Activated CD4-positive, alpha-beta T cell treated with anti-CD3 and anti-CD28 coated beads, Interleukin-2, amount 10 ng/mL, durations not matched to agents 7 days and 5 days (primary cell): Measurements from ENCODE around the gene PJVK. TPM values are rescaled to one million over a fixed set of nuclear protein-coding genes. Genes with fewer than 3 reads are reported as not detected.
"Not testable (repeated sequence)": the region's sequence is repeated elsewhere in the genome, so short reads cannot be mapped to it uniquely, and the experiment has no call there.

Source experiments
- CTCF ChIA-PET: fragments of 350-600 bp; sonication (Branson Sonifier 250); formaldehyde crosslinking; loops from one replicate; lab custom pipeline; 2021; ENCODE audit warnings: antibody characterized with exemption; lab: Charles Lee
- POLR2A ChIA-PET: fragments of 350-600 bp; sonication (Branson Sonifier 250); formaldehyde crosslinking; loops from one replicate; lab custom pipeline; 2021; ENCODE audit warnings: antibody characterized with exemption; lab: Charles Lee
- DNase-seq: peaks from one replicate; pipeline ENCODE4 v3.0.0-alpha.2; 2020
- H3K27ac Mint-ChIP-seq: one replicate; pipeline ENCODE4 v1.8.0; 2021; ENCODE audit warnings: mild to moderate bottlenecking, moderate library complexity, mixed read lengths
- H3K27me3 Mint-ChIP-seq: one replicate; pipeline ENCODE4 v1.8.0; 2021; ENCODE audit warnings: mixed read lengths
- H3K36me3 Mint-ChIP-seq: one replicate; pipeline ENCODE4 v1.8.0; 2021; ENCODE audit warnings: low read depth, mixed read lengths
- H3K4me1 Mint-ChIP-seq: one replicate; pipeline ENCODE4 v1.8.0; 2021; ENCODE audit warnings: mixed read lengths
- H3K4me3 Mint-ChIP-seq: one replicate; pipeline ENCODE4 v1.8.0; 2021; ENCODE audit warnings: mild to moderate bottlenecking, moderate library complexity, mixed read lengths
- H3K9me3 Mint-ChIP-seq: one replicate; pipeline ENCODE4 v1.8.0; 2021; ENCODE audit warnings: mixed read lengths
- total RNA-seq, 2 experiments: library from RNA; stranded (reverse); gene quantifications; one replicate each; pipeline ENCODE4 v1.2.3, GENCODE V29; 2021

Gene PJVK
- total RNA-seq, 2 experiments from 2014 or later: 1.5 to 2.2 TPM

- peaks cover 23% of the 10 kb centered on the region for H3K36me3 Mint-ChIP-seq
- H3K27ac Mint-ChIP-seq: no peak overlapping the region
- DNase-seq: no peak
- ChIA-PET POLR2A (no interaction called here), CTCF (interaction anchor here (1.1 to 2.2 kb wide), 5 partner anchors 11 to 38 kb away, joined by 3 to 13 read pairs (median 3); no protein-coding TSS in a partner anchor)
- peaks cover 44% of the 10 kb centered on the region for H3K4me1 Mint-ChIP-seq
- H3K9me3 Mint-ChIP-seq: no peaks in the 10 kb centered on the region
- no peaks in the 10 kb centered on the region for H3K27me3 Mint-ChIP-seq
- H3K4me3 Mint-ChIP-seq: no peak overlapping the region
Measured at GRCh38 chr2:178417916-178418315, 33.3 kb upstream of the PJVK start.

DNA sequence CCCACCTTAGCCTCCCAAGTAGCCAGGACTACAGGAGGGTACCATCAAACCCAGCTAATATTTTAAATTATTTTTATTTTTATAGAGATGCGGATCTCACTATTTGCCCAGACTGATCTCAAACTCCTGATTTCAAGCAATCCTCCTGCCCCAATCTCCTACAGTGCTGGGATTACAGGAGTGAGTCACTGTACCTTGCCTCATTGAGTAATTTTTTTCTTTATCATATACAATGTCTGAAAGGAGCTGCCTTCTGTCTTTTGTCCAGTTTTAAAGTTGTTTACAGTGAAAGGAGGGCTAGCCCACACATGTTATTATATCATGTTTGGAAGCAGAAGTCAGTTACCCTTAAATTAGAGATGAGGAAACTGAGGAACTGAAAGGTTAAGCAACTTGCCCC is 32.8 kb upstream of the PJVK start:
- Mint-ChIP-seq H3K27me3 (no peaks in the 10 kb centered on the region), H3K9me3 (no peaks in the 10 kb centered on the region), H3K4me1 (peaks cover 39% of the 10 kb centered on the region), H3K27ac (no peak overlapping the region), H3K36me3 (peaks cover 24% of the 10 kb centered on the region), H3K4me3 (no peak overlapping the region)
- ChIA-PET POLR2A (interaction anchor here (0.8 kb wide), 1 partner anchor 32 kb away, joined by 3 read pairs; the partner anchor contains the start of gene PRKRA), CTCF (interaction anchor here (0.8 to 2.2 kb wide), 7 partner anchors 10 to 305 kb away, joined by 3 to 13 read pairs (median 3); no protein-coding TSS in a partner anchor)
- DNase-seq: no peak

GRCh38 chr2:178419123-178419522 is 32.1 kb upstream of the PJVK start:
- Mint-ChIP-seq H3K36me3 (peaks cover 28% of the 10 kb centered on the region), H3K4me3 (no peak overlapping the region), H3K27me3 (no peaks in the 10 kb centered on the region), H3K9me3 (no peaks in the 10 kb centered on the region), H3K4me1 (peaks cover 39% of the 10 kb centered on the region), H3K27ac (no peak overlapping the region)
- CTCF ChIA-PET: interaction anchor here (0.6 to 2.2 kb wide), 13 partner anchors 9 to 307 kb away, joined by 3 to 13 read pairs (median 3); partner anchors contain the start of gene RBM45
- peak; percentile 54 for DNase-seq
- POLR2A ChIA-PET: interaction anchor here (1.0 kb wide), 1 partner anchor 145 kb away, joined by 3 read pairs; no protein-coding TSS in a partner anchor

DNA sequence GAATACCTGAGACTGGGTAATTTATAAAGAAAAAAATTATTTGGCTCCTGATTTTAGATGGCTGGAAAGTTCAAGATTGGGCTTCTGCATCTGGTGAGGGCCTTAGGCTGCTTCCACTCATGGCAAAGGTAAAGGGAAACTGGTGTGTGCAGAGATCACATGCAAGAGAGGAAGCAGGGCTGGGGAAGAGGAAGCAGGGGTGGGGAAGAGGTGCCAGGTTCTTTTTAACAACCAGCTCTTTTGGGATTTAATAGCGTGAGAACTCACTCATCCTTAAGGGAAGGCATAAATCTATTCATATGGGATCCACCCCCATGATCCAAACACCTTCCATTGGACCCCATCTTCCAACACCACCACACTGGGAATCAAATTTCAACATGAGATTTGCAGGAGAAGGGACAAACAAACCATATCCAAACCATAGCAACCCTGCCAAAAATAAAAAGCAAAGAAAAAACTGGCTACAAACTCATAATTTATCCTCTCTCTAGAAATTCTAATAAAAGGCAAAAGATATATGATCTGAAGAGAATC is 30.6 kb upstream of the PJVK start:
- ChIA-PET POLR2A (interaction anchor here (0.6 kb wide), 1 partner anchor 38 kb away, joined by 3 read pairs; no protein-coding TSS in a partner anchor), CTCF (interaction anchor here (1.0 to 1.2 kb wide), 3 partner anchors 14 to 62 kb away, joined by 3 read pairs; no protein-coding TSS in a partner anchor)
- H3K27ac Mint-ChIP-seq: no peak overlapping the region
- peaks cover 12% of the 10 kb centered on the region for H3K9me3 Mint-ChIP-seq
- H3K36me3 Mint-ChIP-seq: peaks cover 40% of the 10 kb centered on the region
- H3K27me3 Mint-ChIP-seq: no peaks in the 10 kb centered on the region
- H3K4me1 Mint-ChIP-seq: peaks cover 33% of the 10 kb centered on the region
- DNase-seq: no peak
- no peak overlapping the region for H3K4me3 Mint-ChIP-seq

DNA sequence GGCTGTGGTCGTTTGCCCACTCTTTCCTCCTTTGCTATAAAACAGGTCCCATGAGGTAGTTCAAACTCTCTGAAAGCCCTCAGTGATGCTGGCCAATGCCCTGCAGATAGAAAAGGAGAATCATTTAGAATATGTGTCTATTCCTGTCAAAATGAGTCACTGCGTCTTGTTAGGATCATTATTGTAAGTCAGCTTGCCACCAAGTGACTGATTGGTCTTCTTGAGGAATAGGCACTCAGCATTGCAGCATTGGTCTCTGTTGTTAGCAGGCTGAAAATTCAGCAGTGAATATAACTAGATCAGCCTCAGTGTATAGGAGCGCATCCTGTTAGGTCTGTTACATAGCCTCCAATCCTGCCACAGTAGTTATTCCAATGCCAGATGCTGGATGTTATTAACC is 29.1 kb upstream of the PJVK start:
- Mint-ChIP-seq H3K27me3 (no peaks in the 10 kb centered on the region), H3K4me3 (no peak overlapping the region), H3K27ac (no peak overlapping the region), H3K4me1 (peaks cover 24% of the 10 kb centered on the region), H3K36me3 (peaks cover 46% of the 10 kb centered on the region), H3K9me3 (peaks cover 25% of the 10 kb centered on the region)
- CTCF ChIA-PET: interaction anchor here (2.0 kb wide), 1 partner anchor 8 kb away, joined by 11 read pairs; no protein-coding TSS in a partner anchor
- DNase-seq: no peak
- POLR2A ChIA-PET: no interaction called here

GRCh38 chr2:178423746-178424145 is 27.4 kb upstream of the PJVK start:
- H3K27me3 Mint-ChIP-seq, POLR2A ChIA-PET, H3K4me3 Mint-ChIP-seq, H3K27ac Mint-ChIP-seq, DNase-seq: not testable (repeated sequence)
- Mint-ChIP-seq H3K4me1 (peaks cover 17% of the 10 kb centered on the region), H3K9me3 (peaks cover 25% of the 10 kb centered on the region), H3K36me3 (peaks cover 60% of the 10 kb centered on the region)
- CTCF ChIA-PET: interaction anchor here (0.9 to 2.0 kb wide), 2 partner anchors 9 to 19 kb away, joined by 3 to 11 read pairs; no protein-coding TSS in a partner anchor

- H3K9me3 Mint-ChIP-seq: peaks cover 25% of the 10 kb centered on the region
- no peak overlapping the region for H3K27ac Mint-ChIP-seq
- CTCF ChIA-PET: interaction anchor here (1.3 to 1.5 kb wide), 3 partner anchors 9 to 11 kb away, joined by 3 to 6 read pairs (median 4); no protein-coding TSS in a partner anchor
- POLR2A ChIA-PET: no interaction called here
- DNase-seq: no peak
- no peak overlapping the region for H3K4me3 Mint-ChIP-seq
- no peaks in the 10 kb centered on the region for H3K27me3 Mint-ChIP-seq
- peaks cover 7% of the 10 kb centered on the region for H3K4me1 Mint-ChIP-seq
- peaks cover 68% of the 10 kb centered on the region for H3K36me3 Mint-ChIP-seq
Measured at GRCh38 chr2:178425255-178425827, 25.8 kb upstream of the PJVK start.

DNA sequence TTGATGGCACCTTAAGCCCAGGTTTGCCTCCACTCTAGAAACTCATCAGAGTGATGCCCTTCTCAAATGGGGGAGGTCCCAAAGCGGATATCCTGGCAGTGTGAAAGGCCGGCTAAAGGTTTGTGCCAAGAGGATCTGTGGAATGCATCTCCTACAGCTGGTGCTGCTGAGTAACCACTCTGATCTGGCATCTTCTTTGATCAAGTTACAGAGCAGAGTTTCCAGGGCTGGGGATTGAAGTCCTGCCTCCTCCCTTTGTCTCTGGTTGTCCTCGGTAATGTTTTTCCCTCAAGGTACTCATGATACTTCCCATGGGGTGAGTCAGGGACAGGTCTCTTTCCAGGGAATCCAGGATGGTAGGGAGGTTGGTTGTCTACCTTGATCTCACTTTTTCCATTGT is 24.8 kb upstream of the PJVK start:
- no peak overlapping the region for H3K27ac Mint-ChIP-seq
- peaks cover 3% of the 10 kb centered on the region for H3K4me1 Mint-ChIP-seq
- H3K36me3 Mint-ChIP-seq: peaks cover 73% of the 10 kb centered on the region
- CTCF ChIA-PET: interaction anchor here (1.1 to 1.5 kb wide), 3 partner anchors 9 to 12 kb away, joined by 3 to 6 read pairs (median 6); no protein-coding TSS in a partner anchor
- no peak for DNase-seq
- peaks cover 25% of the 10 kb centered on the region for H3K9me3 Mint-ChIP-seq
- H3K4me3 Mint-ChIP-seq: no peak overlapping the region
- POLR2A ChIA-PET: no interaction called here
- no peaks in the 10 kb centered on the region for H3K27me3 Mint-ChIP-seq

- Mint-ChIP-seq H3K27ac (no peak overlapping the region), H3K36me3 (peaks cover 75% of the 10 kb centered on the region), H3K9me3 (peaks cover 25% of the 10 kb centered on the region), H3K4me1 (peaks cover 3% of the 10 kb centered on the region), H3K27me3 (no peaks in the 10 kb centered on the region), H3K4me3 (no peak overlapping the region)
- no peak for DNase-seq
- POLR2A ChIA-PET: no interaction called here
- CTCF ChIA-PET: interaction anchor here (1.3 to 2.7 kb wide), 3 partner anchors 8 to 23 kb away, joined by 4 to 13 read pairs (median 6); no protein-coding TSS in a partner anchor
Measured at GRCh38 chr2:178427458-178427857, 23.7 kb upstream of the PJVK start.

GRCh38 chr2:178428396-178428806 is 22.8 kb upstream of the PJVK start:
- CTCF ChIA-PET: interaction anchor here (0.8 to 5.2 kb wide), 6 partner anchors 9 to 33 kb away, joined by 4 to 26 read pairs (median 4); no protein-coding TSS in a partner anchor
- Mint-ChIP-seq H3K27ac (no peak overlapping the region), H3K36me3 (peaks cover 74% of the 10 kb centered on the region), H3K9me3 (peaks cover 25% of the 10 kb centered on the region), H3K4me1 (peaks cover 3% of the 10 kb centered on the region), H3K4me3 (no peak overlapping the region), H3K27me3 (no peaks in the 10 kb centered on the region)
- DNase-seq: no peak
- POLR2A ChIA-PET: no interaction called here

- CTCF ChIA-PET: interaction anchor here (1.2 to 5.2 kb wide), 5 partner anchors 10 to 34 kb away, joined by 4 to 26 read pairs (median 4); no protein-coding TSS in a partner anchor
- Mint-ChIP-seq H3K36me3 (peaks cover 71% of the 10 kb centered on the region), H3K27ac (no peak overlapping the region), H3K4me1 (peaks cover 3% of the 10 kb centered on the region), H3K9me3 (peaks cover 24% of the 10 kb centered on the region), H3K27me3 (no peaks in the 10 kb centered on the region), H3K4me3 (no peak overlapping the region)
- no peak for DNase-seq
- POLR2A ChIA-PET: no interaction called here
Measured at GRCh38 chr2:178429336-178429735, 21.8 kb upstream of the PJVK start.

GRCh38 chr2:178436662-178437061 is 14.5 kb upstream of the PJVK start:
- H3K4me1 Mint-ChIP-seq: no peaks in the 10 kb centered on the region
- no peaks in the 10 kb centered on the region for H3K27me3 Mint-ChIP-seq
- H3K27ac Mint-ChIP-seq: peak overlapping the region; percentile 44
- no peak overlapping the region for H3K4me3 Mint-ChIP-seq
- H3K9me3 Mint-ChIP-seq: no peaks in the 10 kb centered on the region
- CTCF ChIA-PET: interaction anchor here (1.8 kb wide), 1 partner anchor 18 kb away, joined by 4 read pairs; no protein-coding TSS in a partner anchor
- POLR2A ChIA-PET: no interaction called here
- no peak for DNase-seq
- peaks cover 50% of the 10 kb centered on the region for H3K36me3 Mint-ChIP-seq
